H1 (cell line): Measurements from ENCODE around the gene RSPO3.

Experiments
- BRCA1 ChIP-seq: IDR thresholded peaks from 2 replicates; pipeline ENCODE4 v1.6.1; 2012; ENCODE audit warnings: low read depth, low read length, improper control_type of control experiment
- CEBPB ChIP-seq: IDR thresholded peaks from 2 replicates; pipeline ENCODE4 v1.6.1; 2012; ENCODE audit warnings: low read depth, low read length
- CHD1 ChIP-seq: IDR thresholded peaks from 2 replicates; pipeline ENCODE4 v1.6.1; 2012; ENCODE audit warnings: low read depth, low read length, improper control_type of control experiment
- EGR1 ChIP-seq: IDR thresholded peaks from 2 replicates; pipeline ENCODE4 v1.6.1; 2011; ENCODE audit warnings: low read depth, low read length, borderline replicate concordance
- EP300 ChIP-seq, 2 experiments: IDR thresholded peaks; 1 replicate in 1 of 2; 2 replicates in 1 of 2; pipeline ENCODE4 v1.6.1; 2011 to 2012; ENCODE audit warnings: low read depth in 2 of 2, low read length in 2 of 2, mild to moderate bottlenecking in 2 of 2, borderline replicate concordance in 1 of 2, inconsistent platforms in 1 of 2, moderate library complexity in 1 of 2
- EZH2 ChIP-seq: fragments of 200-600 bp; sonication (generic); IDR thresholded peaks from 2 replicates; pipeline ENCODE4 v1.7.1; 2012; ENCODE audit warnings: low read depth, mild to moderate bottlenecking, moderate library complexity, low read length, inconsistent platforms; ENCODE audit not compliant: severe bottlenecking
- PHF8 ChIP-seq: fragments of 200-600 bp; sonication (generic); conservative IDR thresholded peaks from 2 replicates; pipeline ENCODE4 v1.7.1; 2012; ENCODE audit warnings: low read depth, mild to moderate bottlenecking, inconsistent platforms, low read length, moderate library complexity
- POLR2A ChIP-seq, 2 experiments: IDR thresholded peaks; 1 replicate in 1 of 2; 2 replicates in 1 of 2; pipeline ENCODE4 v1.6.1; 2011; ENCODE audit warnings: low read depth in 2 of 2, low read length in 2 of 2, mild to moderate bottlenecking in 2 of 2; ENCODE audit errors: control extremely low read depth in 1 of 2
- POLR2AphosphoS5 ChIP-seq: IDR thresholded peaks from 2 replicates; pipeline ENCODE4 v1.6.1; 2011; ENCODE audit warnings: low read depth, low read length
- ZNF274 ChIP-seq: IDR thresholded peaks from 2 replicates; pipeline ENCODE4 v1.7.0; 2012; ENCODE audit warnings: low read length, borderline replicate concordance; ENCODE audit errors: extremely low read depth
- TF ChIP-seq, protein P1 (sequence below), 3 experiments: IDR thresholded peaks; 1 replicate in 2 of 3; 2 replicates in 1 of 3; pipeline versions ENCODE4 v1.5.1 to v1.6.1; 2011; ENCODE audit warnings: low read length in 3 of 3, mild to moderate bottlenecking in 3 of 3, inconsistent platforms in 2 of 3, low read depth in 1 of 3, moderate library complexity in 1 of 3; ENCODE audit not compliant: insufficient read depth in 1 of 3; ENCODE audit errors: control extremely low read depth in 1 of 3
- TF ChIP-seq, protein P2 (sequence below): IDR thresholded peaks from 2 replicates; pipeline ENCODE4 v1.6.1; 2012; ENCODE audit warnings: inconsistent platforms
- TF ChIP-seq, protein P3 (sequence below): IDR thresholded peaks from 2 replicates; pipeline ENCODE4 v1.6.1; 2012; ENCODE audit warnings: low read length, inconsistent platforms

DNA sequence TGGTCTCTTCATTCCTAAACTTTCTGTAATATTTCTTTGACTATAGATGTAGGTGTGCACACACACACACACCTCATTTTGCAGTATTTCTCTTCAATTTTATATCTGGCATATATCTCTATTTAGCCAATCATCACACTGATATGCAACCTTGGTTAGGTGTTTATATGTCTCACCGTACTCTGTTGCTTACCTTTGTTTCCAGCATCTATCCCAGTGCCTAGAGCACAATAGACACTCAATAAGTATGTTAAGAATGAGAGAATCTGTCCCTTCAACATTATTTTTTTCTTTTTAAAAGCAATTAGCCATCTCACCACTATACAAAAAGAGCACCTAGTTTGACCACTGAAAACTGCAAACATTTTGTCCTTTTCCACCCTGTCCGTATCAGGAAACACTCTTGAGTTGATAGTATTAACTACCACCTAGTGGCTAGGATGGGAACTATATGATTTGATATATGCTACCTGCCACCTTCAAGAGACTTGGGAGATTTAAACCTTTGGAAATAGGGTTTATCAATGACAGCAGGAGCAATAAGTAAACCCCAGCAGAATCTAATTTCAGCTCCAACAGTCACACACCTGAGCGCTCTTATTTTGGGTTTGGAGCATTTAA is 48.7 kb upstream of the RSPO3 start:
- TF ChIP-seq, protein P1, sequence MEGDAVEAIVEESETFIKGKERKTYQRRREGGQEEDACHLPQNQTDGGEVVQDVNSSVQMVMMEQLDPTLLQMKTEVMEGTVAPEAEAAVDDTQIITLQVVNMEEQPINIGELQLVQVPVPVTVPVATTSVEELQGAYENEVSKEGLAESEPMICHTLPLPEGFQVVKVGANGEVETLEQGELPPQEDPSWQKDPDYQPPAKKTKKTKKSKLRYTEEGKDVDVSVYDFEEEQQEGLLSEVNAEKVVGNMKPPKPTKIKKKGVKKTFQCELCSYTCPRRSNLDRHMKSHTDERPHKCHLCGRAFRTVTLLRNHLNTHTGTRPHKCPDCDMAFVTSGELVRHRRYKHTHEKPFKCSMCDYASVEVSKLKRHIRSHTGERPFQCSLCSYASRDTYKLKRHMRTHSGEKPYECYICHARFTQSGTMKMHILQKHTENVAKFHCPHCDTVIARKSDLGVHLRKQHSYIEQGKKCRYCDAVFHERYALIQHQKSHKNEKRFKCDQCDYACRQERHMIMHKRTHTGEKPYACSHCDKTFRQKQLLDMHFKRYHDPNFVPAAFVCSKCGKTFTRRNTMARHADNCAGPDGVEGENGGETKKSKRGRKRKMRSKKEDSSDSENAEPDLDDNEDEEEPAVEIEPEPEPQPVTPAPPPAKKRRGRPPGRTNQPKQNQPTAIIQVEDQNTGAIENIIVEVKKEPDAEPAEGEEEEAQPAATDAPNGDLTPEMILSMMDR (IDR thresholded peaks at IDR 0.05; ENCODE audit: control extremely low read depth in 1 of 3, insufficient read depth in 1 of 3, low read depth in 1 of 3, low read length in 3 of 3), result peak in 2 of 3 experiments; percentile 32 to 57; a peak in 2 of 4 replicates
- TF ChIP-seq BRCA1, result no peak
- TF ChIP-seq PHF8, result no peak
- no peak for TF ChIP-seq POLR2AphosphoS5
- TF ChIP-seq, protein P2, sequence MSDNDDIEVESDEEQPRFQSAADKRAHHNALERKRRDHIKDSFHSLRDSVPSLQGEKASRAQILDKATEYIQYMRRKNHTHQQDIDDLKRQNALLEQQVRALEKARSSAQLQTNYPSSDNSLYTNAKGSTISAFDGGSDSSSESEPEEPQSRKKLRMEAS, result no peak
- no peak for TF ChIP-seq ZNF274
- TF ChIP-seq CHD1, result no peak
- no peak for TF ChIP-seq POLR2A (IDR thresholded peaks at IDR 0.05; ENCODE audit: control extremely low read depth in 1 of 2, low read depth in 2 of 2, low read length in 2 of 2)
- TF ChIP-seq CEBPB, result no peak
- no peak for TF ChIP-seq EZH2
- TF ChIP-seq, protein P3, sequence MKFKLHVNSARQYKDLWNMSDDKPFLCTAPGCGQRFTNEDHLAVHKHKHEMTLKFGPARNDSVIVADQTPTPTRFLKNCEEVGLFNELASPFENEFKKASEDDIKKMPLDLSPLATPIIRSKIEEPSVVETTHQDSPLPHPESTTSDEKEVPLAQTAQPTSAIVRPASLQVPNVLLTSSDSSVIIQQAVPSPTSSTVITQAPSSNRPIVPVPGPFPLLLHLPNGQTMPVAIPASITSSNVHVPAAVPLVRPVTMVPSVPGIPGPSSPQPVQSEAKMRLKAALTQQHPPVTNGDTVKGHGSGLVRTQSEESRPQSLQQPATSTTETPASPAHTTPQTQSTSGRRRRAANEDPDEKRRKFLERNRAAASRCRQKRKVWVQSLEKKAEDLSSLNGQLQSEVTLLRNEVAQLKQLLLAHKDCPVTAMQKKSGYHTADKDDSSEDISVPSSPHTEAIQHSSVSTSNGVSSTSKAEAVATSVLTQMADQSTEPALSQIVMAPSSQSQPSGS, result no peak
- no peak for TF ChIP-seq EP300 (IDR thresholded peaks at IDR 0.05; ENCODE audit: borderline replicate concordance in 1 of 2, low read depth in 2 of 2, low read length in 2 of 2)
- TF ChIP-seq EGR1, result no peak
